Testis (tissue), 2 donors: ENCODE data around the gene PI4KA.

Source experiments
- CTCF ChIP-seq, 3 experiments: fragments of 450-650 bp in 2 of 3; fragments of 200-600 bp in 1 of 3; sonication (generic) in 1 of 3; IDR thresholded peaks; one replicate each; pipeline ENCODE4 v1.5.1; 2016 to 2019; ENCODE audit warnings: antibody characterized with exemption in 3 of 3, mild to moderate bottlenecking in 2 of 3, moderate library complexity in 1 of 3
- POLR2A ChIP-seq: fragments of 450-650 bp; IDR thresholded peaks from one replicate; pipeline ENCODE4 v1.6.1; 2017; ENCODE audit warnings: antibody characterized with exemption, mild to moderate bottlenecking, moderate library complexity

GRCh38 chr22:20793748-20794649 is 64.6 kb downstream of the PI4KA start:
- TF ChIP-seq CTCF (IDR thresholded peaks at IDR 0.05) = no peak
- no peak for TF ChIP-seq POLR2A
